Endothelial cell of umbilical vein (primary cell): ENCODE data around the gene APLP2.
A peak's percentile ranks its signal among the peaks of the same experiment; 100 is the strongest.

Experiments
- CTCF ChIP-seq, 2 donors: IDR thresholded peaks; 1 replicate in 1 of 2; 2 replicates in 1 of 2; pipeline ENCODE4 v1.5.1; 2011; ENCODE audit warnings: low read length in 2 of 2, mild to moderate bottlenecking in 2 of 2, moderate library complexity in 2 of 2, control low read depth in 1 of 2, inconsistent platforms in 1 of 2, low read depth in 1 of 2; ENCODE audit not compliant: insufficient read depth in 1 of 2; ENCODE audit errors: extremely low read depth in 1 of 2
- EZH2 ChIP-seq: IDR thresholded peaks from 2 replicates; pipeline ENCODE4 v1.6.1; 2012; ENCODE audit warnings: borderline replicate concordance, low read depth, mild to moderate bottlenecking, moderate library complexity, low read length, inconsistent platforms; ENCODE audit not compliant: severe bottlenecking
- GATA2 ChIP-seq: IDR thresholded peaks from 2 replicates; pipeline ENCODE4 v1.7.0; 2011; ENCODE audit warnings: low read depth, mild to moderate bottlenecking, moderate library complexity, mixed read lengths, low read length; ENCODE audit not compliant: insufficient read length, insufficient read depth
- JUN ChIP-seq: IDR thresholded peaks from 2 replicates; pipeline ENCODE4 v1.6.1; 2011; ENCODE audit warnings: borderline replicate concordance, low read depth; ENCODE audit not compliant: insufficient read length, insufficient read depth
- MYC ChIP-seq: IDR thresholded peaks from one replicate; pipeline ENCODE4 v1.6.1; 2011; ENCODE audit warnings: mild to moderate bottlenecking, low read depth, low read length
- POLR2A ChIP-seq: IDR thresholded peaks from 2 replicates; pipeline ENCODE4 v1.6.1; 2012; ENCODE audit warnings: low read depth, mild to moderate bottlenecking, control low read depth, low read length
- POLR2AphosphoS5 ChIP-seq: IDR thresholded peaks from 2 replicates; pipeline ENCODE4 v1.6.1; 2012; ENCODE audit warnings: low read depth, mild to moderate bottlenecking, control low read depth, low read length, moderate library complexity; ENCODE audit not compliant: insufficient read depth

DNA sequence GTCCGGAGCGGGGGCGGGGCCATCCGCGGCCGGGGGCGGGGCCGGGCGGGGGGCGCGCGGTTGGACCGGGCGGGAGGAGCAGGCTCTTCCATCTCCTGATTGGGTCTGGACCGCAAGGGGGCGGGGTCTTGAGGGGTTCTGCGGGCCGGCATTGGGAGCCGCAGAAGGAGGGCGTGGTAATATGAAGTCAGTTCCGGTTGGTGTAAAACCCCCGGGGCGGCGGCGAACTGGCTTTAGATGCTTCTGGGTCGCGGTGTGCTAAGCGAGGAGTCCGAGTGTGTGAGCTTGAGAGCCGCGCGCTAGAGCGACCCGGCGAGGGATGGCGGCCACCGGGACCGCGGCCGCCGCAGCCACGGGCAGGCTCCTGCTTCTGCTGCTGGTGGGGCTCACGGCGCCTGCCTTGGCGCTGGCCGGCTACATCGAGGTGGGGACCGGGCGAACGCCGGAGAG lies at the start of gene APLP2:
- TF ChIP-seq CTCF (IDR thresholded peaks at IDR 0.05; ENCODE audit: extremely low read depth in 1 of 2, insufficient read depth in 1 of 2, low read depth in 1 of 2, low read length in 2 of 2) (no peak), POLR2AphosphoS5 (peak; percentile 100), POLR2A (peak; percentile 99), JUN (no peak), EZH2 (no peak), MYC (no peak), GATA2 (no peak)
